PC-3 (cell line): ENCODE data around the gene MAP1LC3B2.

Experiments used
- CTCF ChIP-seq: fragments of 300-600 bp; sonication (generic); conservative IDR thresholded peaks from 2 replicates; pipeline ENCODE4 v1.5.1; 2017; ENCODE audit warnings: antibody characterized with exemption, low read depth, mild to moderate bottlenecking, low read length
- EZH2 ChIP-seq: fragments of 300-600 bp; sonication (generic); IDR thresholded peaks from one replicate; pipeline ENCODE4 v1.6.1; 2017; ENCODE audit warnings: antibody characterized with exemption, mild to moderate bottlenecking, low read length; ENCODE audit not compliant: unreplicated experiment

- no peak for TF ChIP-seq CTCF
- no peak for TF ChIP-seq EZH2
Observed at GRCh38 chr12:116549993-116550392, 9.2 kb upstream of the MAP1LC3B2 start.
